Fibroblast of pulmonary artery (primary cell): ENCODE data around the gene VIT.

ENCODE experiments used
- DNase-seq: peaks from one replicate; pipeline ENCODE4 v3.0.0-alpha.2; 2010; ENCODE audit warnings: low read depth
- H3K4me3 ChIP-seq: replicated peaks from 2 replicates; pipeline ENCODE4 v1.5.1; 2011; ENCODE audit warnings: low read depth, mild to moderate bottlenecking, control low read depth, low read length, moderate library complexity
- CTCF ChIP-seq: IDR thresholded peaks from 2 replicates; pipeline ENCODE4 v1.5.1; 2011; ENCODE audit warnings: mild to moderate bottlenecking, control low read depth, low read length, inconsistent platforms; ENCODE audit errors: missing control alignments

The VIT gene

DNA sequence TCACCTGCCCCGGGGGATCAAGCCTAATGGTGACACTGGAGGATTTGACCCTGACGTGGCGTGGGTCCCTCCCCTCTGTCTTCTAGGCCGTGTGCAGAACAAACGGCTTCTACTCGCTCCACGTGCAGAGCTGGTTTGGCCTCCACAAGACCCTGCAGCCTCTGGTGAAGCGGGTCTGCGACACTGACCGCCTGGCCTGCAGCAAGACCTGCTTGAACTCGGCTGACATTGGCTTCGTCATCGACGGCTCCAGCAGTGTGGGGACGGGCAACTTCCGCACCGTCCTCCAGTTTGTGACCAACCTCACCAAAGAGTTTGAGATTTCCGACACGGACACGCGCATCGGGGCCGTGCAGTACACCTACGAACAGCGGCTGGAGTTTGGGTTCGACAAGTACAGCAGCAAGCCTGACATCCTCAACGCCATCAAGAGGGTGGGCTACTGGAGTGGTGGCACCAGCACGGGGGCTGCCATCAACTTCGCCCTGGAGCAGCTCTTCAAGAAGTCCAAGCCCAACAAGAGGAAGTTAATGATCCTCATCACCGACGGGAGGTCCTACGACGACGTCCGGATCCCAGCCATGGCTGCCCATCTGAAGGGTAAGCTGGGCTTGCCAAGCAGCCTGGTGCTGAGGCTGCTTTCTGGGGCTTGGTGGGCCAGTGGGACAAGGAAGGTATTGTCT is 112.0 kb downstream of the VIT start:
- no peak overlapping the region for H3K4me3 ChIP-seq
- no peak for TF ChIP-seq CTCF
- DNase-seq: no peak

- no peak for DNase-seq
- H3K4me3 ChIP-seq: no peak overlapping the region
- TF ChIP-seq CTCF: no peak
These were observed 112.5 kb downstream of the VIT start for GRCh38 chr2:36809069-36809445.

- no peak for TF ChIP-seq CTCF
- no peak overlapping the region for H3K4me3 ChIP-seq
- no peak for DNase-seq
These were observed 114.6 kb downstream of the VIT start for GRCh38 chr2:36811071-36811470.

DNA sequence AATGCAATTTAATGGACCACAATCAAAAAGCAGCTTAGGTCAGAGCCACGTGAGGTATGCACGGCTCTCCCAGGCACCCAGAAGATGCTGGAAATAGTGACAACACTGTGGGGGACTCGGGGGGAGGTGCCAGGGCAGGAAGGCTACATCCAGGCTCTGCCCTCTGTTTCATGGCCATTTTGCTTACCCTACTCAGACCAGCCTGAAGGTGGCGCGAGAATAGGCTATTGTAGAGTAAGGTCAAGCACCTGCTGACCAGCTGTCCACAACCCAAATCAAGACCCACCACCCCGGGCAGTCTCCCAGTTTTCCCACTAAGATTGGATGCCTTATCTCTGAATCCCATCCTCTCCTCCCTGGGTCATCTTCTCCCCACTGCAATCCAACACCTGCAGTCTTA is 115.7 kb downstream of the VIT start:
- peak; percentile 26 for TF ChIP-seq CTCF
- H3K4me3 ChIP-seq: no peak overlapping the region
- peak; percentile 8 for DNase-seq

- DNase-seq: no peak
- no peak for TF ChIP-seq CTCF
- no peak overlapping the region for H3K4me3 ChIP-seq
These were observed 122.0 kb downstream of the VIT start for GRCh38 chr2:36818542-36818941.

DNA sequence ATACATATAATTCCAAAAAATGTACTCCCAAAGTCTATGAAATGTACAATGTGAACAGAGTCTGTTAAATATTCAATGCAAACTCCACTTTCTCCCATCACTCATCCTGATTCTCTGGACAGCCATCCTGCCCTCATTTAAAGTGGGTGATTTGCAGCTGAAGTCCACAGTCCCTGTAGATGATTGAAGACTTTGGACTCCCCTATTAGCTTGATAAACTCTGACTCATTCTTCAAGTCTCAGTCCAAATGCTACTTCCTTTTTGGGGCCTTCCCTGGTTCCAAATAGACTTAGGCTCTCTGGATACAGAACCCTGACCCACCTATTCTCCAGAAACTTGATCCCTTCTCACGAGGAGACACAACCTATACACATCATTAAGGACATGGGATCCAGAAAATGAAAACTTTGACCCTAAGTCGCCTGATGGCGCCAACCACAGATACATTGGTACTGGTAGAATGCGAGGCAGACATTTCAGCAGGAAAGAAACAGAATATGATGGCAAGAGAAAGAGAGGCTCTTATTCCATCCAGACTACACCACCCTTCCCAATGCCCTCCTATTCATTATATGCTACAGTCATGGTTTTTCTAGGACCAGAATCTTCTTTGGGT is 122.7 kb downstream of the VIT start:
- DNase-seq: no peak
- no peak for TF ChIP-seq CTCF
- no peak overlapping the region for H3K4me3 ChIP-seq

GRCh38 chr2:36820942-36821605 is 124.6 kb downstream of the VIT start:
- no peak overlapping the region for H3K4me3 ChIP-seq
- no peak for TF ChIP-seq CTCF
- DNase-seq: no peak
